Left ventricle myocardium superior (tissue), 1 donor: ENCODE results near the gene SAT1. TPM values are rescaled to one million over a fixed set of nuclear protein-coding genes. Genes with fewer than 3 reads are reported as not detected.

ENCODE experiments used
- ATAC-seq: fragments of 200-7000 bp; cut with Tn5 transposase; one replicate; pipeline ENCODE4 v1.9.1; 2020; ENCODE audit warnings: mild to moderate bottlenecking, moderate library complexity
- DNase-seq: peaks from one replicate; pipeline ENCODE4 v3.0.0-alpha.2; 2020
- intact Hi-C: fragments of 100-400 bp; cut with micrococcal nuclease; formaldehyde crosslinking; loops from one replicate; pipeline ENCODE4 v1.11.0; 2022
- total RNA-seq: library from RNA; stranded (reverse); fragmentation: NEBNext Ultra II Directional; extraction: Animal tissue kit (Norgen Biotek cat#: 25700); gene quantifications from one replicate; pipeline ENCODE4 v1.2.1, GENCODE V29; 2021
- donor health status: DM: no; HTN: yes; CAD: no; lungs with severe emphysema.

The SAT1 gene
- total RNA-seq, 1 donor from 2014 or later: 145 TPM

DNA sequence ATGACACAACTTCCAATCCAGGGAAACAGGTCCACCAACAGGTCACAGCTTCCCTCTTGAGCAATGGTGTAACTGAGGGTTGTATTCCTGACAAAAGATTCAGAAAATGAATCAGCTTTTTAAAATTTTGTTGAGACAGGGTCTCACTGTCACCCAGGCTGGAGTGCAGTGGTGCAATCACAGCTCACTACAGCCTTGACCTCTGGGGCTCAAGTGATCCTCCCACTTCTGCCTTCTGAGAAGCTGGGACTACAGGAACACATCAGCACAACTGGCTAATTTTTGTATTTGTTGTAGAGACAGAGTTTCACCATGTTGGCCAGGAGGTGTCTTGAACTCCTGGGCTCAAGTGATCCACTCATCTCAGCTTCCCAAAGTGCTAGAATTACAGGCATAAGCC lies 43.7 kb downstream of the SAT1 start:
- ATAC-seq: no peak
- intact Hi-C loops: no loop called here

DNA sequence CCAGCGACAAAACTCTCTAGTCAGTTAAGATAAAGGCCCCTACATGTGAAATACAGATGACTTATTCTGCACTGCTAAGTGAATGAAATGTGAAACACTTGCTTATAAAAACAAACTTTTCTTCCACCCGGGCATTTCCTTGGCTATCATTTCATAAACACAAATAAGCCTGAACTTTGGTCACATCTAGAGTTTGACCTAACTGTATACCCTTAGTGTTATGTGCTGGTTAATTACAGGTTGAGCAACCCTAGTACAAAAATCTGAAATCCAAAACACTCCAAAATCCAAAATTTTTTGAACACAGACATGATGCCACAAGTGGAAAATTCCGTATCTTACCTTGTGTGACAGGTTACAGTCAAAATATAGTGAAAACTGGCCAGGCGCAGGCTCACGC lies 45.9 kb downstream of the SAT1 start:
- intact Hi-C loops: no loop called here
- DNase-seq: no peak
- no peak for ATAC-seq

More for the DNA sequence above, 43.7 kb downstream of the SAT1 start:
- DNase-seq: no peak

- intact Hi-C loops: no loop called here
- ATAC-seq (no peak), DNase-seq (no peak)
Observed at GRCh38 chrX:23832721-23833120, 49.7 kb downstream of the SAT1 start.

Other genes starting within 250 kb of the SAT1 start
- 43.6 TPM for gene PRDX4, start 115.7 kb upstream of the SAT1 start, total RNA-seq
- 41.8 TPM for gene ACOT9, start 39.9 kb upstream of the SAT1 start, total RNA-seq
- 105 TPM for gene APOO, start 124.8 kb downstream of the SAT1 start, total RNA-seq
- gene CXorf58, start 124.8 kb downstream of the SAT1 start, total RNA-seq: not detected
- 6.5 TPM for gene KLHL15, start 244.0 kb downstream of the SAT1 start, total RNA-seq